H1 (cell line): ENCODE data around the gene ZNF606.
A peak's percentile ranks its signal among the peaks of the same experiment; 100 is the strongest.

Experiments
- CTCF ChIP-seq, 3 experiments: IDR thresholded peaks; 1 replicate in 2 of 3; 2 replicates in 1 of 3; pipeline versions ENCODE4 v1.5.1 to v1.6.1; 2011; ENCODE audit warnings: low read length in 3 of 3, mild to moderate bottlenecking in 3 of 3, inconsistent platforms in 2 of 3, low read depth in 1 of 3, moderate library complexity in 1 of 3; ENCODE audit not compliant: insufficient read depth in 1 of 3; ENCODE audit errors: control extremely low read depth in 1 of 3
- RNF2 ChIP-seq: fragments of 200-900, 300-1000 bp; sonication (generic); IDR thresholded peaks from 2 replicates; pipeline ENCODE4 v1.7.1; 2016; ENCODE audit warnings: borderline replicate concordance, low read depth, mild to moderate bottlenecking, antibody characterized with exemption, low read length; ENCODE audit not compliant: poor library complexity, severe bottlenecking; ENCODE audit errors: missing control alignments

- peak; percentile 58 to 82 (median 61) for TF ChIP-seq CTCF (IDR thresholded peaks at IDR 0.05; ENCODE audit: control extremely low read depth in 1 of 3, insufficient read depth in 1 of 3, low read depth in 1 of 3, low read length in 3 of 3)
- TF ChIP-seq RNF2, result no peak
These were observed 55.0 kb downstream of the ZNF606 start, which contains the start of gene ZNF256 for GRCh38 chr19:57947419-57948134.
